ENCODE measurements around the gene PLEK2.
"Not testable (repeated sequence)": the region's sequence is repeated elsewhere in the genome, so short reads cannot be mapped to it uniquely, and the experiment has no call there.

The PLEK2 gene

DNA sequence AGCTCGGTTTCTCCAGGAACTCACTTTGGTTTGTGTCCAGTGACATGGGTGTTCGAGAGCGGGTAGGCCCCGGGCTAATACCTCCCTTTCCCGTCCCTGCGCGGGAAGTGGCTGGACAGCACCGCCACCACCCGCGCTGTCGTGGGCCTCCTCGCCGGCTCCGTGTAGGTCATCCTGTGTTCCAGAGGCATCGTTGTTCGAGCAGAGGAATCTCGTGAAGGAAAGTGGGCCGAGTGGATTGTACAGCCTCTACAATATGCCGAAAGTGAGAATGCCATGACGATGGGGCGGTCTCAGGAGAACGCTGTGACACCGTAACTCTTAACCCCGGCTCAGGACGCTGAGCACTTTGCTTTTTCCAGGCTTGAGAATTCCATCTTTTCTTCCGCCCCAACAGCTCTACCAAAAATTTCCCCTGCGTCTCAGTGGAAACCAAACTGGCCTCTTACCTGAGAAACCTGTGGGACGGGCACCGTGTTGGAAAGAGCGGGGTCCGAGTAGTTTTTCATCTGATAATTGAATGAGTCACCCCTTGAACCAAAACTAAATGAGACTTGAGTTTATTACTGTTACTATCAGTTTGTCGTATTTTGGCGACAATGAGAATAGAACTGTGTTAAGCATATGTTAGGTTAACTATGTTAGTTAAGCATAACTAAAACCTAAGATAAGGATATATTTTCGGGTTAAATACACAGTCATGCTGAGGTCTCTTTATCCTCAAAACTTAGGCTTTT is 51.3 kb downstream of the PLEK2 start:
- DNase-seq (ENCODE audit: low read depth in 4 of 4, low spot score in 1 of 4) = peak in 2 of 4 experiments; percentile 13 to 21

DNA sequence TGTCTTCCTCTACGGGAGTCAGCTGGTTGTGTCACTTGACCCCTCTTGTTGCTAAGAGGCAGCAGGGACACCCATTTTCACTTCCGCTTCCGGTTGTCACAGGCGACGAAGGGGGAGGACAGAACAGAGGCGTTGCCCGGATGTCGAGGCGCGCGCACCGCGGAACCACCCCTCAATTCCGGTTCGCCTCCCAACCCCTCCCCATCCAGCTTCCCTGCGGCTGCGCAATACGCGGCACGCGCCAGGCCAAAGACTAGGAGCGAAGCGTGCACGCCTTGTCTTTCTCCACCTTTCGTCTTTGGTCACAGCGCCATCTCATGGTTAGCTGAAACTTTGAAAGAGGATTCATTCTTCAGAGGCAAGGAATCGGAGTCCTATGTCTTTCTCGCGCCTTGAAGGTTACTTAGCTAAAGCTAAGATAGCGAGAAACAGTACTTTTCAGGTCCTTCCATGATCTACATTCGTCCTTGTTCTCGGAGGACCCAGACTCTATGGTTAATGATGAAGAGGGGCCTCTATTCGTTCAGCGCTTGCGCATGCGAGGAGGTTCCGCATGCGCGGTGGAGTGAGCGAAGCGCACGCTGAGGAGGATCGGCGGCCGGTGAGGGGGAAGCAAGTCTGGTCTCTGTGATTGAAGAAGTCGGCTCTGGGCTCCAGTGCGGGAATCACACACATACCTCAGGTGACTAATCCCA is 52.0 kb downstream of the PLEK2 start, which contains the start of the genes ATP6V1D and EIF2S1:
TSS of gene ATP6V1D (minus strand) at position 30 of the 695 bp plus-strand sequence. CDS start 106 bp downstream, outside the sequence.
TSS of gene EIF2S1 (plus strand) at position 554 of the 695 bp plus-strand sequence. CDS start 4,440 bp downstream, outside the sequence.
- peak; percentile 96 to 99 (median 98) for DNase-seq (ENCODE audit: low read depth in 4 of 4, low spot score in 1 of 4)

DNA sequence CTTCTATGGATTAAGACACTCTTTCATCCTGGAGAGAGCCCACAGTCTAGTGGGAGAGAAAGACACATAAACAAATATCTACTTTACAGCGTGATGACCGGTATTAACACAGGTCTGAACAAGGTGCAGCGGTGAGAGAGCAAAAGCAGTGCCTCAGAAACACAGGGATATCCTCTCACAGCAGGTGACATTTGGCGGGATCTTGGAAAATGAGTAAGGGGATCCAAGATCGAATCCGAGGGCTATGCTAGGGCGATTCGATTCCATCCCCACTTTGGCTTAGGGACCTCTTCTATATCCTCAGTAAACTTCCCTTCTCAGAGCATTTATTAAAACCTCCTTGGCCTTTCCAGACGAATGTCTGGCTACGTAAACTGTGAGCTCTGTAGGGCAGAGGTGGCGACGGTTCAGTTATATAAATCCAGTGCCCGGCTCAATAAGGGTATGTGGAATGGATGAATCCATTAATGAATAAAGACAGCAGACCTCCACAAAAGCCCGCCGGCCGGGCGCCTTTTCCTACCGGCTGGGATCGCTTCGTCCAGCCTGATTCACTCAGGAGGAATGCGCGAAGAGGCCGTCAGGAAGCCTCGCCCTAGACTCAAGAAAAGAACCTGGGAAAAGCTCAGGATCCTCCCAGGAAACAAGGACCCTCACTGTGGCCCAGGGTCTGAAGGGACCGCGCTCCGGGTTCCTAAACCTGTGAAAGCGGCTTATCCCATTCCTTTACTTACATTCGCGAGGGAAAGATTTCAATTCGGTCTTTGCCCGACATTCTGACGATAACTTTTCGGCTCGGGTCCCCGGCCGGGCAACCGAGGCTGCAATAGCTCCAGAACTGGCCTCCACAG is 52.8 kb downstream of the PLEK2 start:
- DNase-seq (ENCODE audit: low read depth in 4 of 4, low spot score in 1 of 4) = no peak

DNA sequence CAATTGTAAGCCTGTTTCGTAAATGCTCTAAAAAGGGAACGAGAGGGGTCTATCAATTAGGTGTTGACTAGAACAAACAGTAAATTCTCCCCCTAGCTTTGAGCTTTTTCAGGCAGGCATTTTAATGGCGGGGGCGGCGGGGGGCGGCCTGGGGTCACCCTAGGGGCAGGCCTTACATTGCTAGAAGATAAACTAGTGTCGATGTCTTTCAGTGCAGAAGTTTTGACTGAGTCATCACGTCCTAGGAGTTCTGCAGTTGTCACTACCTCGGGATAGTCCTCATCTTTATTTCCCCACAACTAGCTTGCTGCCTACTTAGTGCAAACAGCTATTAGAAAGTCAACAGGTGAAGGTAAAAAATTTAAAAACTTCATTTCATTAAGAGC is 54.0 kb downstream of the PLEK2 start:
- no peak for DNase-seq (ENCODE audit: low read depth in 4 of 4, low spot score in 1 of 4)

DNA sequence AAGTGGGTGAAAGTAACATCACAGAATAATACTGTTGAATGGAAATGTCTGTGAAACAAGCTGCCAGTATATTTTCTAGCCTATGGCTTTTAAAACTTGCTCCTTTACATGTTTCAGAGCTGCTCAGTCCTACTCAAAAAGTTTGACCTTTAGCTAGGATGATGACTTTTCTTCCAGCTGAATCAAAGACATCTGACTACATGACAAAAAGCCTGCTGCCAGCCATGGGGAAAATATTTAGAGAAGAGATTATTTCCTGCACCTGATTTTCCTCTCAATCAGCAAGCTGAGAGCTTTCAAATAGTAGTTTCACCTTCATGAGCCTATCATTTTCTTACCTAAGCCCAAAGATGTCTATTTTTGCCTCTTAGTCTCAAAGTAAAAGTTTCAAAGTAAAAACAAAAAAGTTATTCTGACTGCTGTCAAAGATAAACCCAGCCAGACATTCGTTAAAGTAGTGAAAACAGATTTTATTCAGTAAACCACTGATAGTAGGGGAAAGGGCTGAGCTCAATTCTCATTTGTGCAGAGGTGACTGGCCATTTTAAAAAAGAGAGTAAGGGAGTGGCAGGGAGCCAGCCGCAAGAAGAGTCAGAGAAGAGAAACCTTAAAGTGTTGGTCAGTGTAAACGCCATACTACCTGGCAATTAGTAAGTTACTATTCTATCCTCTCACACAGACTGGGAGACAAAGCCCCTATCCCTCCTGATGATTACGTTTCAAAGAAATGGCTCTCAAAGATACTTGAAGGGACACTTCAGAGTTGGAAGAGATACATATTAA is 54.6 kb downstream of the PLEK2 start:
- DNase-seq (ENCODE audit: low read depth in 4 of 4, low spot score in 1 of 4) = no peak

DNA sequence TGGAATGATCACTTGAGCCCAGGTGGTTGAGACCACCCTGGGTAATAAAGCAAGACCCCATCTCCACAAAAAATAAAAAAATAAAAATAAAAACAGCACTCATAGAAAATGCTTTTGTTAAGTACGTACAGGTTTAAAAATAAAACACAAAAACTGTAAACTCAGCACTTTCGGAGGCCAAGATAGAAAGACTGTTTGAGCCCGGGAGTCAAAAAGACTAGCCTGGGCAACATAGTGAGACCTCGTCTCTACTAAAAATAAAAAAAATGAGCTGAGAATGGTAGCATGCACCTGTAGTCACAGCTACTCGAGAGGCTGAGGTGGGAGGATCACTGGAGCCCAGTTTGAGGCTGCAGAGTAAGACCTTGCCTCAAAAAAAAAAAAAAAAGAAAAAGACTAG is 59.9 kb downstream of the PLEK2 start:
- no peak for DNase-seq (ENCODE audit: low read depth in 4 of 4, low spot score in 1 of 4)

DNA sequence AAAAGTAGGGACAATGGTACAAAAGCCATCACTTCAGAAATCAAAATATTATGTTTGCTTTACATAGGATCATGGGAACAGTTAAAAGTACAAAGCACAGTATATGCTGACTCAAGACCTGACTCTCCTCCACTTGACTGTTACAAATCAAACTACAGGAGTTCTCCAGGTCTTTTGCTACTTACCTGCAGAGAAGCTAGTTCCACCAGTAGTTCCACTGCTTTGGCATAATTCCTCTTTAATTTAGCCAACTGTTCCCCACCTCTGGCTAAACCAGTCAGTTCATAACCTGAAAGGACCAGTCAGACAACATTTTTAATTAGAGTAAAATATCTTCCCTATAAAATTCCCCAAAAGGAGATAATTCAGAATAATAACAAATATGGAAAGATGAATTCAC is 66.4 kb downstream of the PLEK2 start:
- DNase-seq (ENCODE audit: low read depth in 4 of 4, low spot score in 1 of 4) = no peak

DNA sequence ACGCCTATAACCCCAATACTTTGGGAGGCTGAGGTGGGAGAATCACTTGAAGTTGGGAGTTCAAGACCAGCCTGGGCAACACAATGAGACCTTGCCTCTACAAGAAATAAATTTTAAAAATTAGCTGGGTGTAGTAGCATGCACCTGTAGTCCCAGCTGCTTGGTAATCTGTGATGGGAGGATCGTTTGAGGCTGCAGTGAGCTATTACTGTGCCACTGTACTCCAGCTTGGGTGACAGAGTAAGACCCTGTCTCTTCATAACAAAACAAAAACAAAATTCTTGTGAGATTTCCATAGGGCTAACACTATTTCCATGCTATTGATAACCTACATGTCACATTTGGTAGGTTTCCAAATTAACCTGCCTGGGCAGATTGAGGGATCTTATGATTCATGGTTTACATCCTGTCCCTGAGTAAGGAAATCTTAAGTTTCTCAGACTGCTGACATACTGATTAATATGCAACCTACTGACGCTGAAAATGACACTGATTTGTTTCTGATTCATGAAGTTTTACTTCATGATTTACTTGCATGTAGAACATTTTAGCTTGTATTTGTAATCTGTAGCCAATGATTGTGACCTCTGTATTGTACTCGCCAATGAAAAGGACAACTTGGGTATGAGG is 68.2 kb downstream of the PLEK2 start:
- DNase-seq (ENCODE audit: low read depth in 4 of 4, low spot score in 1 of 4) = no peak

DNA sequence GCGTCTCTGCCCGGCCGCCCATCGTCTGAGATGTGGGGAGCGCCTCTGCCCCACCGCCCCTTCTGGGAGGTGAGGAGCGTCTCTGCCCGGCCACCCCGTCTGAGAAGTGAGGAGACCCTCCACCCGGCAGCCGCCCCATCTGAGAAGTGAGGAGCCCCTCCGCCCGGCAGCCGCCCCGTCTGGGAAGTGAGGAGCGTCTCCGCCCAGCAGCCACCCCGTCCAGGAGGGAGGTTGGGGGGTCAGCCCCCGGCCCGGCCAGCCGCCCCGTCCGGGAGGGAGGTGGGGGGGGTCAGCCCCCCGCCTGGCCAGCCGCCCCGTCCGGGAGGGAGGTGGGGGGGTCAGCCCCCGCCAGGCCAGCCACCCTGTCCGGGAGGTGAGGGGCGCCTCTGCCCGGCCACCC is 70.7 kb downstream of the PLEK2 start:
- not testable (repeated sequence) for DNase-seq (ENCODE audit: low read depth in 4 of 4, low spot score in 1 of 4)
